GM20431 (cell line): ENCODE results near the gene PARD3B.
"Not testable (repeated sequence)": the region's sequence is repeated elsewhere in the genome, so short reads cannot be mapped to it uniquely, and the experiment has no call there.

Experiments
- in situ Hi-C: fragments of 300-500 bp; cut with MseI, MboI; formaldehyde crosslinking; loops from one replicate; pipeline ENCODE4 v1.15.0; 2020; ENCODE audit warnings: low sequenced_read_pairs; ENCODE audit not compliant: unreplicated experiment

Gene PARD3B

DNA sequence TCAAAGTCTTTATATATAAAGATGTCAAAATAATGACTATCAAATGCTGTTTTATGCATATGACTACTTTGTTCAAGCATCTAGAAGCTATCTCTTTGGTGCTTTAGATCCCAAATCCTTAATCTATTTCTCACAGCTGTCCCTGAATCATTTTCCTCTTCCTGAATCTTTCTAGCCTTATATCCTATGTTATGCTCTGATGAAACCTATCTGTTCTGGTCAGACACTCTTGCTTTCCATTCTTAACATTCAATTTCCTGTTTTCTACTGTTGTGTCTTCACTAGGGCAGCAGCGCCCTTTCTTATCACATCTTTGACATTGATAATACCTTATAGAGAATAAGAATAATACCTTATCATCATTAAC is 6.3 kb upstream of the PARD3B start:
- in situ Hi-C loops: no loop called here

DNA sequence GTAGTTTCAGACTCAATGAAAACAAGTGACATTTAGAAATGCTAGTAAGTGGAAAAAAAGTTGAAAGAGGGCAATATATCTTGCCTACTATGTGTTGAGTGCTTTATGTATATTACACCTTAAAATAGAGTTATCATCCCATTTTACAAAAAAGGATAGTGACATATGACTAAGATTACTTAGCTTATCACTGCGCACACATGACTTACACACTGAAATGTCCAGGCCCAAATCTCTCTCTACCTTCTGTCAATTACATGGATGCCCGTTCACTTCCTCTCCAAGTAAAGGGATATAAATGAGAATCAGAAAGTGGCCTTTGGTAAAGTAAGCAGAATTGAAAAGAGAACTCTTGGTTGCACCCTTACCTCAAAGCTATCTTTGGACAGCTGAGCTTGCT is 3.6 kb upstream of the PARD3B start:
- in situ Hi-C loops: no loop called here

DNA sequence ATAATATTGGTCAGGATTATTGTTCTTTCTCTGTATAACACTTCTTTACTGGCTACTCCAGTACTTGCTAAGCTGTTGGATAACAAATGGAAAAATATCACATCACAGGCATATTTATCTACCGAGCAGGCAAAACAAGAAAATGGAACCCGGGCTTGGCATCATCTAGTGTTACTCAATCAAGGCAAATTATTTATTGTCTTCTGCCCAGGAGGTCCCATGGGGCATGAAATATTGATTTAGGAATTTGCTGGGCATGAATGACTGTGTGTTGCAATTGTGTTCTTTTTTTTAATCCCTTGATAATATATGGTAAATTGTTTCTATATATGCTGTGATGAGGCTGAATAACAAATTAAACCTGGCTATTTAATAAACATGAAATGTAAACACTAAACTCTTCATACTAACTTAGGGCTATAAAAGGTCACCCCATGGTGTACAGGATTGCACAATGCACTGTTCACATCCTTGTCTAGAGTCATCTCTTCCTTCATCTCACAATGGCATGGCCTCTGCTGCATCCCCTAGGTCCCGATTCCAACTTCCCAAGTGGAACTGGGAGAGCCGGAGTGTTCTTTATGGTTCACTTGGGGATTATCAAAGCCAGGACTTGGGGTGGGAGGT is 2.2 kb upstream of the PARD3B start:
- in situ Hi-C loops: no loop called here

DNA sequence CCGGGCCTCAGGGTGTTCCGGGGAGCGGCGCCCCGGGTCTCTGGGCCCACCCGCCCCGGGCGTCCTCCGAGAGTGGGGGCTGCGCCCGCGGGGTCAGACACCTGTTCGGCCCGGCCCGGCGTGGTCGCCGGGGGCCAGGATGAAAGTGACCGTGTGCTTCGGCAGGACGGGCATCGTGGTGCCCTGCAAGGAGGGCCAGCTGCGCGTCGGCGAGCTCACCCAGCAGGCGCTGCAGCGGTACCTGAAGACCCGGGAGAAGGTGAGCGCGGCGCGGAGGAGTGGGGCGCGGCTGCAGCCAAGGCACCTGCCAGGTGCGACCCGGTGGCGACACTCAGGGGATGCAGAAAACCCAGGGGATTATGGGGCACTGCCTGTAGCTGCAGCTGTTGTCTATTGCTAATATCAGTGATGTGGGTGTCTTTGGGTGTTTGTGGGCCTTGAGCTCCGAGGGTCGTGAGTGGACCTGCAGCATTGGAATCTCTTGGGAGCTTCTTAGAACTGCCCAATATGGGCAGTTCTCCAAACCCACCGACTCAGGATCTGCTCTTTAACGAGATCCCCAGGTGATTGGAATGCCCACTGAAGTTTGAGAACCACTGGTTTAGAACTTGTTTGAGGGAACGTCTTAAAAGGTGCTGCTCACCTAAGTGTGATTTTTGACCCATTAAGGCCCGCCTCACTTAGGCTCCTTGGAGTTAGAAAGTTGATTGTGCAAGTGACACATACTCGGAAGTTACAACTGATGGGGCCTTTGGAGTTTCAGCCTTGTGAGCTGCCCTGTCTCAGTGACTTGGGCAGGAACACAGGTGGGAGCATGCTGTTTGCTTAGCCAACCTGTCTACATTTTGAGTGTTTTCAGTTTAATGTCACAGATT is 823 bp downstream of the PARD3B start:
- in situ Hi-C loops: no loop called here

DNA sequence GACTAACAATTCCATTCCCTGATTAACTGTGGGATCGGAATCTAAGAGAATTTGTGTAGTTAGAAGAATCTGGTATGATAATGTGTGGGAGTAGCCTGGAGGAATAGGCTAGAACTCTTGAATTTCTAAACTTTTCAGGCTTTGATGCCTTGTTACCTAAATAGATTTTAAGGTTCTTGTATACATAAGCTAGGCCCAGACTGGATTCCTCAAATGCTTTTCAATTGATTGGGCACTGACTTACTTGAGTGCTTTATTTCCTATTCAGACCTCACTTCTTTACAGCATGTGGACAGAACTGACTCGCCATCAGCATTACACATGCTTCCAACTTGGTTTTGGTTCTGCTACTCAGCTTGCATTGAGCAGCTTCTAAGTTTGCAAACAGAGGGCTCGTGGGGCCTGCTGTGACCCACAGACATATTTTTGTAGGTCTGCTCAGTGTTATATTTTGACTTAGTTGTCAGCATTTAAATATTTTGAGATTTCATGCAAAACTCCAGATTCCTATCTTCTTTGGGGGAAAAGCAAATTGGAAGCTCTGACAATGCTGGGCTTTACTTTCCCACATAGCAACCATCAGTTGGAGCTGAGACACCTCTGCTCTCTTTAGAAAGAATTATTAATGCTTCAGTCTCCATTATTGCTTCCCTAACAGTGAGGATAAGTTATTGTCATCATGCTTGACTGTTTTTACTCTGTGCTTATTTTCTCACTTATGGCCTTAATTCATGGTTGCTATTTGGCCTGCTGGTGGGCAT is 5.7 kb downstream of the PARD3B start:
- in situ Hi-C loops: no loop called here

DNA sequence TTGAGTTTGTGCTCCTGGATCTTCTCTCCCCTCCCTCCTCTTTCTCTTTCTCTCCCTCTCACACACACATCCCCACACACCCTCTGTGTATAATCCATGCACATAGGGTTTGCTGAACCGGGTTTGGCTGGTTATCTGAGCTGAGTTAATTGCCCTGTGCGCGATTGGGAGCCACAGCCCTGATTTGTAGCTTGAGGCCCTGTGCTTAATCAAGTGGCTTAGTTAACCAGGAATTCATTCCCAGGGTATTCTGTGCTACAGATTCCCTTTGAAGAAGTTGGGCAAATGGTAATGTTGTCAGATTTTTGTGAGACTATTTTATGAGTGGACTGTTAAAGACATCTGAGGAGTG is 6.2 kb downstream of the PARD3B start:
- in situ Hi-C loops: no loop called here

DNA sequence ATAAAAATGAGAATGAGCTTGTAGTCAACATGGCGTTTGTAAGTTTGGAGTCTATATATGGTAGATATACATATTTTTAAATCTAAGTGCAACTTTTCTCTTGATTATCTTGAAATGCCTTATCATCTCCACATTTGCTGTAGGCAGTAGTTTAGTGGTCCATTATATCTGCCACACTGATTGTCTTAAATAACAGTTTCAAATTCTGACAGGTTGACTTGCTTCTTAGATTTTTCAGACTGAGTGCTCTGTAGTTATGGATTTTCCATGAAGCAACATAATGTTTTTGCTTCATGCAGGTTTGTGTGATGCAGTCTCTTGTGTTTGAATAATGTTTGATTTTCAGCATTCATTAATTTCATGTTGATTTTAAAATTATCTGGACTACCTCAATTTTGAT is 12.3 kb downstream of the PARD3B start:
- in situ Hi-C loops: no loop called here

DNA sequence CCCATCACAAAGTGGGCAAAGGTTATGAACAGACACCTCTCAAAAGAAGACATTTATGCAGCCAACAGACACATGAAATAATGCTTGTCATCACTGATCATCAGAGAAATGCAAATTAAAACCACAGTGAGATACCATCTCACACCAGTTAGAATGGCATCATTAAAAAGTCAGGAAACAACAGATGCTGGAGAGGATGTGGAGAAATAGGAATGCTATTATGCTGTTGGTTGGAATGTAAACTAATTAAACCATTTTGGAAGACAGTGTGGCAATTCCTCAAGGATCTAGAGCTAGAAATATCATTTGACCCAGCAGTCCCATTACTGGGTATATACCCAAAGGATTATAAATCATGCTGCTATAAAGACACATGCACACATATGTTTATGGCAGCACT is 14.1 kb downstream of the PARD3B start:
- in situ Hi-C loops: not testable (repeated sequence)

DNA sequence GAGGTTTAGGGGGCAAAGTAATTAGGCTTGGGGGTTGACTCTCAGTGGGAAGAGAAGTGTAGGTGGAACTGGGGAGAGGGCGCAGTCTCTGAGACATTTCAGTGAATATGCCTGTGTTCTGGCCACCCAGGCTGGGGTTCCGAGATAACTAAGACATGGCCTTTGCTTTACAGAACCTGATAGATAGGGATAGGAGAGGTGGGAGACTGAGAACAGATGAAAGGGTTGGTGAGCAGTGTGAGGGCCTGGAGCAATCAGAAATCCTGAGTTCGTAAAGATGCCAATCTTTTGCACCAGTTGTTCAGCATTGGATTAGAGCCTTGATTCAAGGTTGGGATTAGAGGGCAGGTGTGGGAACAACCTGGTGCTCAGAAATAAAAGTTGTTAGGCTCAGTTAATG is 15.6 kb downstream of the PARD3B start:
- in situ Hi-C loops: no loop called here

DNA sequence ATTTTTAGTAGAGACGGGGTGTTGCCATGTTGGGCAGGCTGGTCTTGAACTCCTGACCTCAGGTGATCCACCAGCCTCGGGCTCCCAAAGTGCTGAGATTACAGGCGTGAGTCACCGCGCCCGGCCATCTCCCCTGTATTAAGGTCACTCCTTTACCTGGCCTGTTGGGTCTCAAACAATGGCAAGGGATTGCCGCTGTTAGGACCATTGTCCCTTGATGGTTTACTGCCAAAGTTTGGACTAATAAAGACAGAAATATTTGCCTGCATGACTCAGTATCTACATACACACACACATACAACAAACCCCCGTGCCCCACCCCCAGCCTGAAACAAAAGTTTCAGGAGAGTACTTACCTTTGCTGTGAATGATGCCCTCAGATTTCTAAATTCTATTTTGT is 16.5 kb downstream of the PARD3B start:
- in situ Hi-C loops: no loop called here

DNA sequence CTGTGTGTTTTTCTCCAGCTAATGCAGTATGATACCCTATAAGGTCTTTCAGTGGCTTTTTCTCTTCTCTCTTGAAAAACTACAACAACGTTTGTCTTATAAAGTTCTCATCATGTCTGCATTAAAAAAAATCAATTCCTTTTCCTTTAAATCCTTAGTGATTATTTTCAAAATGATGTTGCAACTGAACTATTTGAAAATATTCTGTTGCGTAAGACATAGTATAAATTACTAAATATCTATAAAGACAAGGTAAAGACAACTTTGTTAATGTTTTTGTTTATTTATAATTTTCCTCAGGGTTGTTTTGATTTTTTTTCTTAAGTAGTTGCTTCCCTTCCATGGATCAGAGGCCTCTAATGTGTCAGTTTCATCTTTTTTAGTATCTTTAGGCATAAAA is 21.2 kb downstream of the PARD3B start:
- in situ Hi-C loops: no loop called here

DNA sequence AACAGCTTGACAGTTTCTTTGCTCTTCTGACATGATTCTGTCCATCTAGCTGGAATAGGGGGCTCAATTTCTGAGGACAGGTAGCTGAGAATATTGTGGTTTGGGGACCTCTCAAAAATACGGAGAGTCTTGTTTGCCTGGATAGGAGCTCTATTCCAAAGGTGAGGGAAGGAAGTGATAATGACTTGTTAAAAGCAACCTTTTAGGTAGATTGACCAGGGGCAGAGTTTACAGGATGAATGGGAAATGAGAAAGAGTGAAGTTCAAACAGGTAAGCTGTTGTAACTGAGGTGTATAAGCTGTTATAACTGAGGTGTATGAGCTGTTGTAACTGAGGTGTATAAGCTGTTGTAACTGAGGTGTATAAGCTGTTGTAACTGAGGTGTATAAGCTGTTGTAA is 25.1 kb downstream of the PARD3B start:
- in situ Hi-C loops: no loop called here

DNA sequence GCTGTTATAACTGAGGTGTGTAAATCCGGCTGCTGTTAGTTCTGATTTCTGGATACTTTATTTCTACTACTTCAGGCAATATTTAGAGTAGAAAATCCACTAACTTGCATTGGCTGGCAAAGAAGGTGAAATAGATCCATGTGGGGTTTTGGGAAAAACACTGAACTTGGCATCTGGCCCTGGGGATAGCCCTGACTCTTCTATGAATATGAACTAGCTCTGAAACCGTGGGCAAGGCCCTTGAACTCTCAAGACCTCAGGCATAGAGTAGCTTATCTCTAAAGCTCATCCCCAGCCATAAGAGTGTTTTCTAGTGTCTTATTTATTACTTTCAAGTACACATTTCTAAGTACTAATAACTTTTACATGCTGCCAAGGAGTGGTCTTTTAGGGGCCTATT is 25.8 kb downstream of the PARD3B start:
- in situ Hi-C loops: no loop called here

DNA sequence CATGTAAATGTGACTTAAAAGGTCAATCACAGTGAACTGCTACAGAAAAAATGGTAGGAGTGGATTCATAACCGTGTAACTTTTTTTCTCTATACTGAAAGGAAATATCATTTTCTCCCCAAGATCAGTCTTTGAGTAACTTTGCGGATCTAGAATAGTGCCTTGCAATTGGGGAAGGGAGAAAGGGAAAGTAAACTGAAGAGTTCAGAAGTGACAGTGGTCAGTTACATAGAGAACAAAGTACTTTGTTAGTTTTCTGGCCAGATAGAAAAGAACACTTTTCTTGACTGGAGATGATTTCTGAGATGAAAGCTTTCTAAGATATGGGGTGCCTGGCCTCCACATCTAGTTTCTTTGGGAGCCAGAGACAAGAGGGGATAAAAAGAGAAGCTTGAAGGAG is 26.6 kb downstream of the PARD3B start:
- in situ Hi-C loops: no loop called here

DNA sequence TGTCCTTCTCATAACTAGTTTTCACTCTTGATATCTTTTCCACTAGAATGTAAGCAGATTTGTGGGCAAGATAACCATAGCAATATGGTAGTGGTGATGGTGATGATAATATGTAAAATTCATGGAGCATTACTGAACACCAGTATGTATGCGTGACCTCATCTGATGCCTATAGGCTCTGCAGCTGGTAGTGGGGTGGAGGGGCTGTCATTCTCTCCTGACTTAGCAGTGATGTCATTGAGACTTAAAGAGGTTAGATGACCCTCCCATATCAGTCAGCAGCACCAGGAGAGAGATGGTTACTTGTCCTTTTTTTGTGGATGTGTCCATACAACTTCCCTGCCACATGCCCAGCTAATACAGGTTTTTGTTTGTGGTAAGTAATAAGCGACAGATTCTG is 27.9 kb downstream of the PARD3B start:
- in situ Hi-C loops: no loop called here

DNA sequence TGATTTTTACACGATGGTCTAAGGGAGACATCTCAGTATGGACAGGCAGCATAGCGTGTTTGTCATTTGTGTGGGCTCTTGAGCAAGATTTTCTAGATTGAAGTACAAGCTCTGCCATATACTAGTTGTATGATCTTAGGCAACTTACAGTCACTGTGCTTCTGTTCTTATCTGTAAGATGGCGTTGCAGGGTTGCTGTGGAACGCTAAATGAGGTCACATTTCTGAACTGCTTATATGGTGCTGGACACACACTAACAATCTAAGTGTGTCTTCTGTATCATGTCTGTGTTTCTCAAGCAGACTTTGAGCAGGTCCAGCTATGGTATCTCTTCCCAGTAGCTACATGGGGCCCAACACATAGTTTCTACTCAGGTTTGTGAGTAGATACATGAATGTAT is 29.2 kb downstream of the PARD3B start:
- in situ Hi-C loops: no loop called here

DNA sequence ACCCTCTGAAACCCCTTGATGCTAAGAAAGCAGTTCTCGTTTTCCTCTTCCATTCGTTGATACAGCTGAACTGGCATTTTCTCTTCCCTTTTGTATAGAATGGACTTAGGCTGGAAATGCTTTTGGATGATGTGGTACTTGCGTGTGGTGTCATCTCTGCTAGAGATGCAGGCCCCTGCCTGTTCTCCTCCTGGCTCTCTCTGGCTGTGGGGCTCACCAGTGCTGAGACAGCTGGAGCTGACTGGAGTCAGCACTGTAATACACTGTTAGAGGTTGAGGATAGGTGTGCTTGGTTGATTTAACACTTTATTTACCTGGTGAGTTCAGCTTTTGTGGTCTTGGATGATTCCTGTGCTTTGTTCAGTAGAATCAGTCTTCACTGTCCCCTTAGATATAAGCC is 30.2 kb downstream of the PARD3B start:
- in situ Hi-C loops: no loop called here

DNA sequence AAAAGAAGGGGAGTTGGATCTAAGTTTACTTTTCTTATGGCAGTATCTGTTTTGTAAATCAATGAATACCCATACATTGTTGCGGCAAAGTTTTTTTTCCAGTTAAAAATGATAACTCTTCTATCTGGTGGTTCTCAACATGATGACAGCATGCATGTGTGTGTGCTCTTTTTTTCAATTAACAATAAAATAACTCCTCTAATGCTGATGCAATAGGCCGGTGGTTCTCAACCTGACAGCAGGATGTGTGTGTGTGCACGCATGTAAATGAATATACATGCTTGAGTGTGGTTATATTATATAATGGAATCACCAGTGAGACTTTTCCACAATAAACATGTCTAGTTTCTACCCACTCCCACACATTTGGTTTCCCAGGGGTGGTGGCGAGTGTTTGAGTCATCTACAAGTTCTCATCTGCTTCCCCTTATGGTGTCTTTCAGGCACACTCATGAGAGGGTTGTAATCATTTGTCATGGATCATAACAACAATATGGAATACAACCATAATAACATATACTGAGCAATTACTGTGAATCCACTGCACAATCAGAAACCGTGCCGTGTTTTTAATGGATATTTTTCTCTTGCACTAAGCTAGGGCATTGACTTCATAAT is 31.2 kb downstream of the PARD3B start:
- in situ Hi-C loops: no loop called here

DNA sequence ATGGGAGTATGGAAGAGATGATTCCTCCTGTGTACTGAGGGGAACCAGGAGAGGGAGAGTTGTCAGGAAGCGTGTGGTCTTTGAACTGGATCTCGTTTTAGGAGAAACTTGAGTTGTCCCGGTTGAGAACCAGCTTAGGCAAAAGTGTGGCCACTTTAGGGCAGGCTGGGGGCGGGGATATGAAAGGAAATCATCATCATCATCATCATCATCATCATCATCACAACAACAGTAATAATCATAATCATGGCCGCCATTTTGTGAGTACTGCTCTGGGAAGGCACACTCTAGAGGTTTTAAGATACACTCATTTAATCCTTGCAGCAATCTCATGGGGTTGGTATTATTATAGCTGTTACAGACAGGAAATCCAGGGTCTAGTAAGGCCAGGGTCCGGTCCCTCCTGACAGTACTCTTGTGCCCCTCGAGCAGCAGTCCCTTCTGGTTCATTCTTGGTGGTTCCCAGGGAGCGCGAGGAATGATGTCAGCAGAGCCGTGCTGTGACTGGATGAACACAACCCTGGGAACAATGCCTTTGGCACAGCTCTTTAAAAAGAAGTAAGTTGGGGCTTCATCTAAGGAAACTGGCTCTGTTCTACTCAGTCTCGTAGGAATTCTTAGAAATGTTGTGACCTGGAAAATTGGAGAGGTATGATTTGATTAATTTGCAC is 33.8 kb downstream of the PARD3B start:
- in situ Hi-C loops: no loop called here

DNA sequence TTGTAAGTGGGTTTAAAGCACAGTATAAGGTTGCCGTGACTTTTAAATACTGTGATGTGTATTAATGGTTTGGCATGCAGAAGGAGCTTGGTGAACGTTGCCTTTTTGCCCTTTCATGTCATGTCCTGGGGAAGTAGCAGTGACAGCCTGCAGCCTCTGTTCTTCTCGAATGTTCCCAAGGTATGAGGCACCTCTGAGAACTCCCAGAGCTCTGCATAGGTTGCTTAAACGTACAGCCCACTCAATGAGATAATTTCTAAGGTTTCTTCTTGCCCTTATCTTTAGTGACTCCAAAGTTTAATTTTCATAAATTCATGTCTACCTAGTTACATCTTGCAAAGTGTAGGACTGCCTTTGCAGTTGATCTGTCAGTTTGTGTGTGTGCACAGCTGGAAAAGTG is 36.7 kb downstream of the PARD3B start:
- in situ Hi-C loops: no loop called here
